A549 treated with ZK216348 at 1 μM for 4 hours (cell line): Measurements from ENCODE around the gene MUC2. TPM values are rescaled to one million over a fixed set of nuclear protein-coding genes. Genes with fewer than 3 reads are reported as not detected.

Experiments used
- total RNA-seq: library from RNA; stranded (reverse); fragments of 200-300 nt; extraction: Qiagen RNA extraction; gene quantifications from 5 replicates; pipeline ENCODE4 v1.2.3, GENCODE V29; 2022; ENCODE audit warnings: low read depth

Gene MUC2
- 0.26 to 0.59 TPM (median 0.36 TPM) in 5 replicates for total RNA-seq

GRCh38 chr11:1074244-1075221 is at the start of gene MUC2:
MUC2 (plus strand) TSS chr11:1074874.

GRCh38 chr11:1036303-1036923 is 38.3 kb upstream of the MUC2 start, which contains the start of gene MUC6:
MUC6 (minus strand) TSS chr11:1036718; CDS start chr11:1036655, 63 bp downstream.

Other genes with a start within 250 kb of the MUC2 start
- gene CRACR2B, start 247.0 kb upstream of the MUC2 start, total RNA-seq, result 2.9 to 5.2 TPM (median 4.7 TPM) in 5 replicates
- 596 to 862 TPM (median 759 TPM) in 5 replicates for gene CD151, start 241.9 kb upstream of the MUC2 start, total RNA-seq
- gene POLR2L, start 232.3 kb upstream of the MUC2 start, total RNA-seq, result 539 to 736 TPM (median 601 TPM) in 5 replicates
- 92.6 to 194 TPM (median 180 TPM) in 5 replicates for gene TSPAN4, start 232.0 kb upstream of the MUC2 start, total RNA-seq
- gene CHID1, start 164.1 kb upstream of the MUC2 start, total RNA-seq, result 69.4 to 78.4 TPM (median 71.7 TPM) in 5 replicates
- gene AP2A2, start 149.0 kb upstream of the MUC2 start, total RNA-seq, result 33.3 to 39.8 TPM (median 36.9 TPM) in 5 replicates
- 0.30 TPM in 1 of 5 replicates, not detected in the others for gene MUC6, start 38.2 kb upstream of the MUC2 start, total RNA-seq
- gene MUC5AC, start 83.1 kb downstream of the MUC2 start, total RNA-seq, result 0.79 to 3.9 TPM (median 2.7 TPM) in 5 replicates
- gene MUC5B, start 148.2 kb downstream of the MUC2 start, total RNA-seq, result 1.2 to 6.5 TPM (median 3.8 TPM) in 5 replicates
- 26.9 to 61.1 TPM (median 52.5 TPM) in 5 replicates for gene TOLLIP, start 234.8 kb downstream of the MUC2 start, total RNA-seq